Psoas muscle (tissue), 8 donors: ENCODE results near the gene CHD5. TPM values are rescaled to one million over a fixed set of nuclear protein-coding genes. Genes with fewer than 3 reads are reported as not detected.

Experiments
- ATAC-seq, 4 donors: fragments of 200-7000 bp; cut with Tn5 transposase; one replicate each; pipeline ENCODE4 v1.9.1; 2020; ENCODE audit warnings: moderate library complexity in 3 of 4, mild to moderate bottlenecking in 2 of 4
- DNase-seq, 2 donors: peaks; one replicate each; pipeline ENCODE4 v3.0.0-alpha.2; 2020
- H3K27ac ChIP-seq: fragments of 200-600 bp; one replicate; pipeline ENCODE4 v1.8.0; 2022
- H3K27me3 ChIP-seq, 3 donors: fragments of 200-600 bp in 1 of 3; one replicate each; pipeline versions ENCODE4 v1.6.1 to v1.8.0; 2013 to 2022; ENCODE audit warnings: low read length in 2 of 3, mild to moderate bottlenecking in 2 of 3, moderate library complexity in 1 of 3; ENCODE audit not compliant: insufficient read depth in 3 of 3
- H3K36me3 ChIP-seq, 2 donors: fragments of 200-600 bp in 1 of 2; one replicate each; pipeline versions ENCODE4 v1.6.1 to v1.8.0; 2013 to 2022; ENCODE audit warnings: low read depth in 1 of 2, mild to moderate bottlenecking in 1 of 2, moderate library complexity in 1 of 2; ENCODE audit not compliant: insufficient read depth in 1 of 2
- H3K4me1 ChIP-seq: fragments of 200-600 bp; one replicate; pipeline ENCODE4 v1.8.0; 2022
- H3K4me3 ChIP-seq: fragments of 200-600 bp; one replicate; pipeline ENCODE4 v1.8.0; 2022; ENCODE audit warnings: mild to moderate bottlenecking
- H3K9me3 ChIP-seq: fragments of 200-600 bp; one replicate; pipeline ENCODE4 v1.8.0; 2022
- WGBS, 3 donors: extraction: QIAGEN DNeasy Blood & Tissue Kit; methylation state at CpG; one replicate each; pipeline versions ENCODE4 v1.1.6 to v1.1.7; 2013; 5-methylcytosine and 5-hydroxymethylcytosine counted together
- intact Hi-C, 2 donors: fragments of 100-400 bp; cut with DNase I; formaldehyde crosslinking; loops; one replicate each; pipeline versions ENCODE4 v1.11.0 to v1.14.2; 2022
- polyA plus RNA-seq, 3 donors: library from polyadenylated mRNA; stranded (reverse); fragments of 200-250 nt; gene quantifications; one replicate each; pipeline ENCODE4 v1.2.3, GENCODE V29; 2013
- total RNA-seq, 4 donors: library from RNA; stranded (reverse); fragmentation: NEBNext Ultra II Directional in 2 of 4; extraction: Animal tissue kit (Norgen Biotek cat#: 25700) in 2 of 4; gene quantifications; one replicate each; pipeline versions ENCODE4 v1.2.1 to v1.2.4, GENCODE V29; 2021 to 2023
- TF ChIP-seq, protein P1 (sequence below): fragments of 200-600 bp; IDR thresholded peaks from one replicate; pipeline ENCODE4 v1.8.0; 2022; ENCODE audit warnings: antibody characterized with exemption
- donor health status: healthy with polysubstance abuse.
- donor health status: DM: no; HTN: no; CAD: no; lungs with moderate emphysema.
- donor health status: Bipolar disorder and iron deficiency.
- donor health status: healthy.
- donor health status: DM: yes; HTN: yes; CAD: no.
- donor health status: DM: no; HTN: no; CAD: no.
- donor health status: DM: no; HTN: no; CAD: no.
- donor health status: DM: yes; HTN: yes; CAD: no.

Gene CHD5
- total and polyA plus RNA-seq, 7 donors = 0.03 to 0.38 (median 0.24) TPM; not detected in 2

DNA sequence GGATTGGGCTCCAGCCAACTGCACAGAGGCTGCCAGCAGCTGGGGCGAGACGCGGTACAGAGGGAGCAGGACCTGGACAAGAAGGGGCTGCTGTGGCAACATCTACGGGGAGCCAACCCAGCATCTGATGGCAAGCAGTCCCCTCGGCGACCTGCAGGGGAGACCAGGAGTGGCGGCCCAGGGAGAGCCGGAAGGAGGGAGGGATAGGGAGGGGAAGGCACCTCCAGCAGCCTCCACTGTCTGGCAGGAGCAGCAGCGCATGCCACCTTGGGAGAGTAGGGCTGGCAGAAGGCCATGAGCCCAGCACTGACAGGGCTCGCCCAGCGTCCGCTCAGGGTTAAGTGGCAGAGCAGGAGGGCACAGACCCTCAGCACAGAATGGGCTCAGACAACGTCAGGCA lies 17.3 kb downstream of the CHD5 start:
- H3K9me3 ChIP-seq = no peaks in the 10 kb centered on the region
- peaks cover 0 to 54% (median 16%) of the 10 kb centered on the region in 3 donors for H3K27me3 ChIP-seq
- ATAC-seq (no peak), DNase-seq (no peak)
- H3K4me1 ChIP-seq = no peaks in the 10 kb centered on the region
- WGBS, 3 donors = 52 to 57% (median 54%) methylated on average over 13 of the region's 13 CpGs
- no peak overlapping the region for H3K4me3 ChIP-seq
- intact Hi-C loops = no loop called here
- H3K27ac ChIP-seq = no peak overlapping the region
- TF ChIP-seq, protein P1, sequence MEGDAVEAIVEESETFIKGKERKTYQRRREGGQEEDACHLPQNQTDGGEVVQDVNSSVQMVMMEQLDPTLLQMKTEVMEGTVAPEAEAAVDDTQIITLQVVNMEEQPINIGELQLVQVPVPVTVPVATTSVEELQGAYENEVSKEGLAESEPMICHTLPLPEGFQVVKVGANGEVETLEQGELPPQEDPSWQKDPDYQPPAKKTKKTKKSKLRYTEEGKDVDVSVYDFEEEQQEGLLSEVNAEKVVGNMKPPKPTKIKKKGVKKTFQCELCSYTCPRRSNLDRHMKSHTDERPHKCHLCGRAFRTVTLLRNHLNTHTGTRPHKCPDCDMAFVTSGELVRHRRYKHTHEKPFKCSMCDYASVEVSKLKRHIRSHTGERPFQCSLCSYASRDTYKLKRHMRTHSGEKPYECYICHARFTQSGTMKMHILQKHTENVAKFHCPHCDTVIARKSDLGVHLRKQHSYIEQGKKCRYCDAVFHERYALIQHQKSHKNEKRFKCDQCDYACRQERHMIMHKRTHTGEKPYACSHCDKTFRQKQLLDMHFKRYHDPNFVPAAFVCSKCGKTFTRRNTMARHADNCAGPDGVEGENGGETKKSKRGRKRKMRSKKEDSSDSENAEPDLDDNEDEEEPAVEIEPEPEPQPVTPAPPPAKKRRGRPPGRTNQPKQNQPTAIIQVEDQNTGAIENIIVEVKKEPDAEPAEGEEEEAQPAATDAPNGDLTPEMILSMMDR = no peak
- no peaks in the 10 kb centered on the region for H3K36me3 ChIP-seq

DNA sequence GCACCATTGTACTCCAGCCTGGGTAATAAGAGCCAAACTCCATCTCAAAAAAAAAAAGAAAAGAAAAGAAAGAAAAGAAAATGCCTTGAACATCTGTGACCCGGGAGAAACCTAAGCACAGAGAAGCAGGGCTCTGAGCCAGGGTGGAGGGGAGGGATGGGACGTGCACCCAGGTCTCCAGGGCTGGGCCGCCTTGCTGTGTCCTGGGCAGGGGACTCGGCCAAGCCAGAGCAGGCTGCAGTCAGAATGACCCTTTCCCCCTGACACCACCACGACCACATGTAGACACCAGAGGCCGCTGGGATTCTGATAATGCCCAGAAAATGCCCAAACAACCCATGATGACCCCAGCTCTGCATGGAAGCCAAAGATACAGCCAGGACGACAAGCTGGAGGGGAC lies 17.8 kb downstream of the CHD5 start:
- Histone ChIP-seq H3K27ac (no peak overlapping the region), H3K9me3 (no peaks in the 10 kb centered on the region), H3K4me3 (no peak overlapping the region), H3K4me1 (no peaks in the 10 kb centered on the region), H3K27me3 (peaks cover 0 to 54% (median 16%) of the 10 kb centered on the region in 3 donors), H3K36me3 (no peaks in the 10 kb centered on the region)
- TF ChIP-seq, protein P1 = no peak
- 59 to 74% (median 74%) methylated on average over 7 of the region's 7 CpGs for WGBS, 3 donors
- no peak for DNase-seq
- no peak for ATAC-seq
- intact Hi-C loops = no loop called here

DNA sequence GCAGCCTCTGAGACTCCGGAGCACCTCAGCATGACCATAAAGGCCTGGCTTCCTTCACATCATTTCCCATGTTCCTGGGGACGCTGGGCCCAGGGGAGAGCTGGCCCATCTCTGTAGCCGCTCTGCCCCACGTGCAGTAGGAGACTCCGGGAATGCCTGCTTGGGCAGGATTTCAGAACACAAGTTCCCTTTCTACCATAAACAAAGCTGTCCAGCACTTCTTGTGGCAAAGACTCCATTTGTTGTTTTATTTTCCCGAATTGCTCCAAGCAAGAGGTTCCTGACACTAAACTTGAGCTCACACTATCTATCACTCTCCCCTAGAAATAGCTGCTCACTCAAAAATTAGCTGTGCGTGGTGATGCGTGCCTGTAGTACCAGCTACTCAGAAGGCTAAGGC lies 21.9 kb downstream of the CHD5 start:
- H3K4me1 ChIP-seq = no peaks in the 10 kb centered on the region
- no peaks in the 10 kb centered on the region for H3K9me3 ChIP-seq
- H3K27me3 ChIP-seq = peaks cover 0 to 29% (median 11%) of the 10 kb centered on the region in 3 donors
- TF ChIP-seq, protein P1 = no peak
- no peak overlapping the region for H3K27ac ChIP-seq
- no peak for DNase-seq
- H3K4me3 ChIP-seq = no peak overlapping the region
- intact Hi-C loops = no loop called here
- no peaks in the 10 kb centered on the region for H3K36me3 ChIP-seq
- 66 to 72% (median 68%) methylated on average over 8 of the region's 8 CpGs for WGBS, 3 donors
- ATAC-seq = no peak

DNA sequence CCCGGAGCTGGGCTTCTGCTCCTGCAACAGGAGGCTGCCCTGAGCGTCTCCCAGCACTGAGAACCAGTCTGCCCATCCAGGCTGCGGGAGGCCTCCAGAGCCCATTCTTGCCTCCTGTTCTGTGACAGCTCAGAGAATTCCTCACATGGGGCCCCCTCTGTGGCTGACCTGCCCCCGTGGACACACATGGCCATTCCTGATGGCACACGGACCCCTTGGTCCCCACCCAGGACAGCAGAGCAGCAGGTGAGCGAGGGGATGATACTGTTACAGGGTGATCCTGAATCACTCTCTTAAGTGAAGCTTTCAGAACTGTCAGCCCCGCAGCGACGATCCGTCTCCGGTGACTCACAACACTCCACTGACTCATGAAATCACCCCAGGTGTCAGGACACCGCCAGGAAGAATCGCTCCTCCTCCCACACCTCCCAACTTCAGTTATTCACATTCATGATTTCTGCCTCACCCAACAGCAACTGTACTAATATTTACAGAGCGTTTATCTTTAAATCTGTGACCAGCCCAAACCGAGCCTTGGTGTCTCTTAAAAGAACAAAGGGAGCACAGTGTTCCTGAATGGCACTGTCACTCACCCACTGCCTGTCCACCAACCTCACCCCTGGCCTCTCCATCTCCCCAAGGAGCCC lies 22.5 kb downstream of the CHD5 start:
- no peak for ATAC-seq

More for the DNA sequence above, 22.5 kb downstream of the CHD5 start:
- Histone ChIP-seq H3K4me1 (no peaks in the 10 kb centered on the region), H3K4me3 (no peak overlapping the region), H3K27me3 (peaks cover 0 to 32% (median 11%) of the 10 kb centered on the region in 3 donors), H3K27ac (no peak overlapping the region), H3K36me3 (no peaks in the 10 kb centered on the region), H3K9me3 (no peaks in the 10 kb centered on the region)
- WGBS, 3 donors = 61 to 64% (median 61%) methylated on average over 15 of the region's 15 CpGs
- TF ChIP-seq, protein P1 = no peak
- intact Hi-C loops = no loop called here
- DNase-seq = no peak
